PC-9 (cell line): Measurements from ENCODE around the gene PEPD. TPM values are rescaled to one million over a fixed set of nuclear protein-coding genes. Genes with fewer than 3 reads are reported as not detected.

Source experiments
- BruUV-seq: library from RNA; stranded (reverse); fragments of 400-500 nt; replicated peaks from 2 replicates; lab custom pipeline; 2021; lab: Mats Ljungman, UMichigan
- CTCF ChIA-PET: fragments of 300-600 bp; sonication (Branson Sonifier 250); formaldehyde crosslinking; loops from one replicate; lab custom pipeline; 2022; ENCODE audit warnings: antibody characterized with exemption; lab: Charles Lee
- POLR2A ChIA-PET: fragments of 300-600 bp; sonication (Branson Sonifier 250); formaldehyde crosslinking; loops from one replicate; lab custom pipeline; 2022; ENCODE audit warnings: antibody characterized with exemption; ENCODE audit not compliant: unreplicated experiment; lab: Charles Lee
- DNase-seq, 2 experiments: peaks; one replicate each; pipeline versions ENCODE4 v3.0.0 to v3.0.0-alpha.2; 2015 to 2022; ENCODE audit warnings: mixed read lengths in 1 of 2
- H2AFZ ChIP-seq: fragments of 200-600 bp; sonication (generic); 2 replicates; pipeline ENCODE4 v1.8.1; 2017; ENCODE audit warnings: antibody characterized with exemption
- H3F3A ChIP-seq: fragments of 200-600 bp; sonication (generic); 2 replicates; pipeline ENCODE4 v1.8.1; 2017; ENCODE audit warnings: antibody characterized with exemption, mild to moderate bottlenecking, low read depth; ENCODE audit not compliant: insufficient read depth
- H3K27ac ChIP-seq: fragments of 200-600 bp; sonication (generic); 2 replicates; pipeline ENCODE4 v1.6.1; 2016; ENCODE audit warnings: mixed run types
- H3K27me3 ChIP-seq: fragments of 200-600 bp; sonication (generic); 2 replicates; pipeline ENCODE4 v1.6.1; 2016; ENCODE audit warnings: low read depth, mixed run types; ENCODE audit not compliant: insufficient read depth
- H3K36me3 ChIP-seq: fragments of 200-600 bp; sonication (generic); 2 replicates; pipeline ENCODE4 v1.6.1; 2016; ENCODE audit warnings: low read depth, mixed run types
- H3K4me1 ChIP-seq: fragments of 200-600 bp; sonication (generic); replicated peaks from 2 replicates; pipeline ENCODE4 v1.6.1; 2016; ENCODE audit warnings: mixed run types; ENCODE audit not compliant: insufficient read depth
- H3K4me2 ChIP-seq: fragments of 200-600 bp; sonication (generic); 2 replicates; pipeline ENCODE4 v1.6.1; 2017; ENCODE audit warnings: mixed run types
- H3K4me3 ChIP-seq: fragments of 200-600 bp; sonication (generic); 2 replicates; pipeline ENCODE4 v1.6.1; 2016; ENCODE audit warnings: mixed run types
- H3K79me2 ChIP-seq: fragments of 200-600 bp; sonication (generic); 2 replicates; pipeline ENCODE4 v1.6.1; 2017; ENCODE audit warnings: low read depth, mixed run types
- H3K9me2 ChIP-seq: fragments of 200-600 bp; sonication (generic); 2 replicates; pipeline ENCODE4 v1.8.1; 2017; ENCODE audit warnings: mild to moderate bottlenecking; ENCODE audit not compliant: insufficient read depth
- H3K9me3 ChIP-seq: fragments of 200-600 bp; sonication (generic); 2 replicates; pipeline ENCODE4 v1.8.1; 2016; ENCODE audit warnings: low read depth; ENCODE audit not compliant: insufficient read depth
- H4K20me1 ChIP-seq: fragments of 200-600 bp; sonication (generic); 2 replicates; pipeline ENCODE4 v1.8.1; 2017; ENCODE audit not compliant: insufficient read depth
- CTCF ChIP-seq: fragments of 200-600 bp; sonication (generic); conservative IDR thresholded peaks from 2 replicates; pipeline ENCODE4 v1.6.1; 2017; ENCODE audit warnings: mixed run types, antibody characterized with exemption, mild to moderate bottlenecking, moderate library complexity
- EZH2 ChIP-seq: fragments of 200-600 bp; sonication (generic); IDR thresholded peaks from 2 replicates; pipeline ENCODE4 v1.8.0; 2017; ENCODE audit warnings: antibody characterized with exemption, low read depth
- intact Hi-C: fragments of 100-400 bp; cut with micrococcal nuclease; formaldehyde crosslinking; loops from one replicate; pipeline ENCODE4 v1.10.0; 2022; ENCODE audit not compliant: unreplicated experiment
- total RNA-seq: library from RNA; stranded (reverse); gene quantifications from 2 replicates; pipeline ENCODE4 v1.2.3, GENCODE V29; 2021

The PEPD gene
- total RNA-seq, 1 experiment from 2014 or later, result 71.0 TPM

- Histone ChIP-seq H3K4me2 (no peak overlapping the region), H3F3A (peaks cover 6% of the 10 kb centered on the region; the same call in 1 of the 2 replicates), H4K20me1 (0 out of 2 replicates have a peak, but pooled peaks cover 4% of the 10 kb centered on the region), H3K4me1 (peaks cover 6% of the 10 kb centered on the region), H3K27ac (no peak overlapping the region), H3K36me3 (no peaks in the 10 kb centered on the region), H3K9me3 (no peaks in the 10 kb centered on the region), H3K27me3 (no peaks in the 10 kb centered on the region), H2AFZ (no peak overlapping the region), H3K9me2 (no peaks in the 10 kb centered on the region), H3K79me2 (no peaks in the 10 kb centered on the region), H3K4me3 (no peak overlapping the region)
- intact Hi-C loops, result no loop called here
- no peak for DNase-seq
- TF ChIP-seq EZH2, result no peak
- TF ChIP-seq CTCF, result no peak
- ChIA-PET CTCF (no interaction called here), POLR2A (interaction anchor here (0.5 to 0.6 kb wide), 2 partner anchors 231 to 738 kb away, joined by 5 to 11 read pairs; no protein-coding TSS in a partner anchor)
- BruUV-seq, result no TSS peak
Measured at GRCh38 chr19:33395561-33396550, 125.7 kb downstream of the PEPD start.

- TF ChIP-seq EZH2 (no peak), CTCF (no peak)
- H4K20me1 ChIP-seq, result peaks cover 10% of the 10 kb centered on the region; the same call in 1 of the 2 replicates
- H3K79me2 ChIP-seq, result no peaks in the 10 kb centered on the region
- H3K4me1 ChIP-seq, result peaks cover 6% of the 10 kb centered on the region
- no peaks in the 10 kb centered on the region for H3K36me3 ChIP-seq
- no peak overlapping the region for H2AFZ ChIP-seq
- intact Hi-C loops, result no loop called here
- peaks cover 10% of the 10 kb centered on the region; the same call in 1 of the 2 replicates for H3F3A ChIP-seq
- no peak for DNase-seq
- H3K9me3 ChIP-seq, result no peaks in the 10 kb centered on the region
- CTCF ChIA-PET, result interaction anchor here (0.5 kb wide), 1 partner anchor 18 kb away, joined by 3 read pairs; no protein-coding TSS in a partner anchor
- H3K27ac ChIP-seq, result no peak overlapping the region
- no peak overlapping the region for H3K4me3 ChIP-seq
- no peak overlapping the region for H3K4me2 ChIP-seq
- H3K27me3 ChIP-seq, result no peaks in the 10 kb centered on the region
- H3K9me2 ChIP-seq, result no peaks in the 10 kb centered on the region
- POLR2A ChIA-PET, result no interaction called here
- BruUV-seq, result no TSS peak
Measured at GRCh38 chr19:33394723-33395560, 126.6 kb downstream of the PEPD start.
